ENCODE measurements around the gene PLEKHG3.

DNA sequence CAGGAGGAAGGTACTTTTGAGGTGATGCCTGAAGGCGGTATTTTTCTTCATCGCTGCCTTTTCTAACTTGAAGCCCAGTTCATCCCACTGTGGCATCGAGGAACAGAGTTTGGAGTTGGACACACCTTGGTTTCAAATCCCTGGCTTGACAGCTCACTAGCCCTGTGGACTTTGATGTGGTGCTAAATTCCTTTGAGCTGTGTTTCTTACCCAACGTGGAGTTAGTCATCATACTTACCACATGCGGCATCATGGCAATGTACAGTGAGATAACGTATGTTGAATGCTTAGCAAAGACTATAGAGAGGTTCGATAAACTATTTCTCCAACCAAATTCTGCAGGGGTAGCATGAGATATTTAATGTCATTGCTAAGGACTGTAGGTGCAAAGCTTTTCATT, 3.4 kb downstream of the PLEKHG3 start:
- TF ChIP-seq, protein P1, sequence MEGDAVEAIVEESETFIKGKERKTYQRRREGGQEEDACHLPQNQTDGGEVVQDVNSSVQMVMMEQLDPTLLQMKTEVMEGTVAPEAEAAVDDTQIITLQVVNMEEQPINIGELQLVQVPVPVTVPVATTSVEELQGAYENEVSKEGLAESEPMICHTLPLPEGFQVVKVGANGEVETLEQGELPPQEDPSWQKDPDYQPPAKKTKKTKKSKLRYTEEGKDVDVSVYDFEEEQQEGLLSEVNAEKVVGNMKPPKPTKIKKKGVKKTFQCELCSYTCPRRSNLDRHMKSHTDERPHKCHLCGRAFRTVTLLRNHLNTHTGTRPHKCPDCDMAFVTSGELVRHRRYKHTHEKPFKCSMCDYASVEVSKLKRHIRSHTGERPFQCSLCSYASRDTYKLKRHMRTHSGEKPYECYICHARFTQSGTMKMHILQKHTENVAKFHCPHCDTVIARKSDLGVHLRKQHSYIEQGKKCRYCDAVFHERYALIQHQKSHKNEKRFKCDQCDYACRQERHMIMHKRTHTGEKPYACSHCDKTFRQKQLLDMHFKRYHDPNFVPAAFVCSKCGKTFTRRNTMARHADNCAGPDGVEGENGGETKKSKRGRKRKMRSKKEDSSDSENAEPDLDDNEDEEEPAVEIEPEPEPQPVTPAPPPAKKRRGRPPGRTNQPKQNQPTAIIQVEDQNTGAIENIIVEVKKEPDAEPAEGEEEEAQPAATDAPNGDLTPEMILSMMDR (IDR thresholded peaks at IDR 0.05), result no peak
- no peak for TF ChIP-seq USF1 (CRISPR knock-in tag; IDR thresholded peaks at IDR 0.05)
- no peak; the same call in 1 of the 2 replicates for TF ChIP-seq USF2 (CRISPR knock-in tag; IDR thresholded peaks at IDR 0.05)
- TF ChIP-seq NR1H2 (CRISPR knock-in tag; IDR thresholded peaks at IDR 0.05), result no peak

Measured in WTC11 (cell line).